Astrocyte of the cerebellum (primary cell): Measurements from ENCODE around the gene TMEM229B.

Experiments used
- DNase-seq: peaks from one replicate; pipeline ENCODE4 v3.0.0-alpha.2; 2011; ENCODE audit warnings: low read depth
- H3K4me3 ChIP-seq: 2 replicates; pipeline ENCODE4 v1.5.1; 2011; ENCODE audit warnings: mild to moderate bottlenecking, low read depth, low read length, moderate library complexity
- in situ Hi-C: cut with HindIII; loops from 2 replicates; pipeline ENCODE4 v1.10.0; 2017; ENCODE audit warnings: low sequenced_read_pairs
- TF ChIP-seq, protein P1 (sequence below): IDR thresholded peaks from 2 replicates; pipeline ENCODE4 v1.5.1; 2012; ENCODE audit warnings: low read length, low read depth, moderate library complexity, mild to moderate bottlenecking; ENCODE audit errors: missing control alignments

TMEM229B gene

GRCh38 chr14:67424539-67424938 lies 64.0 kb downstream of the TMEM229B start:
- no peak for DNase-seq
- TF ChIP-seq, protein P1, sequence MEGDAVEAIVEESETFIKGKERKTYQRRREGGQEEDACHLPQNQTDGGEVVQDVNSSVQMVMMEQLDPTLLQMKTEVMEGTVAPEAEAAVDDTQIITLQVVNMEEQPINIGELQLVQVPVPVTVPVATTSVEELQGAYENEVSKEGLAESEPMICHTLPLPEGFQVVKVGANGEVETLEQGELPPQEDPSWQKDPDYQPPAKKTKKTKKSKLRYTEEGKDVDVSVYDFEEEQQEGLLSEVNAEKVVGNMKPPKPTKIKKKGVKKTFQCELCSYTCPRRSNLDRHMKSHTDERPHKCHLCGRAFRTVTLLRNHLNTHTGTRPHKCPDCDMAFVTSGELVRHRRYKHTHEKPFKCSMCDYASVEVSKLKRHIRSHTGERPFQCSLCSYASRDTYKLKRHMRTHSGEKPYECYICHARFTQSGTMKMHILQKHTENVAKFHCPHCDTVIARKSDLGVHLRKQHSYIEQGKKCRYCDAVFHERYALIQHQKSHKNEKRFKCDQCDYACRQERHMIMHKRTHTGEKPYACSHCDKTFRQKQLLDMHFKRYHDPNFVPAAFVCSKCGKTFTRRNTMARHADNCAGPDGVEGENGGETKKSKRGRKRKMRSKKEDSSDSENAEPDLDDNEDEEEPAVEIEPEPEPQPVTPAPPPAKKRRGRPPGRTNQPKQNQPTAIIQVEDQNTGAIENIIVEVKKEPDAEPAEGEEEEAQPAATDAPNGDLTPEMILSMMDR: no peak
- in situ Hi-C loops: no loop called here

DNA sequence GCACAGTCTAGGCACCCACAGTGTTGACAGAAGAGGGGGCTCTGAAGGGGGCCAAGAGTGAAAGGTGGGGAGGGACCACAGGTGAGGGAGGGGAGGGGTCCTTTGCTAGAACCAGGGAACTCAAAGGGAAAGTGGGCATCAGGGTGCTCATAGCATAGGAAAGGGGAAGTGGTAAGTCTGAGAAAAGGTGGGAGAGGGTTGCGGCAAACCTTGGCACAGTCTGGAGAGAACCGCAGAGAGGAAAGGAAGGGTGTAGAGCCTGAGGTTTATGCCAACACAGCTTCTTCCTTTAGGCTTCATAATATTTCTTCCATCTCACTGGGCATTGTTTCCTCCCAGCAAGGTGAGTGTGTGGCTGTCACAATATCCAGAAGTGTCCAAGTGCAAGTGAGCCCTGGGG lies 65.1 kb downstream of the TMEM229B start:
- in situ Hi-C loops: no loop called here
- no peak for DNase-seq
- TF ChIP-seq, protein P1: no peak
- no peak overlapping the region for H3K4me3 ChIP-seq

More at GRCh38 chr14:67424539-67424938, 64.0 kb downstream of the TMEM229B start:
- no peak overlapping the region for H3K4me3 ChIP-seq

GRCh38 chr14:67421356-67422224 lies 66.9 kb downstream of the TMEM229B start:
- H3K4me3 ChIP-seq: no peak overlapping the region
- TF ChIP-seq, protein P1: no peak
- no peak for DNase-seq
- in situ Hi-C loops: no loop called here
